SK-N-SH (cell line): ENCODE data around the gene ZNF117. TPM values are rescaled to one million over a fixed set of nuclear protein-coding genes. Genes with fewer than 3 reads are reported as not detected.

Experiments
- CTCF ChIA-PET: fragments of 300-600, 350-600 bp; formaldehyde crosslinking; extraction: SDS; loops from one replicate; lab custom pipeline; 2021; lab: Yijun Ruan, JAX
- POLR2A ChIA-PET: fragments of 350-600 bp; sonication (Branson Sonifier 250); formaldehyde crosslinking; extraction: SDS; loops from one replicate; lab custom pipeline; 2020; ENCODE audit warnings: antibody characterized with exemption, inconsistent platforms; lab: Yijun Ruan, JAX
- DNase-seq: peaks from one replicate; pipeline ENCODE4 v3.0.0; 2012
- H2AFZ ChIP-seq: fragments of 200-600 bp; sonication (generic); 2 replicates; pipeline ENCODE4 v1.8.1; 2016; ENCODE audit warnings: antibody characterized with exemption, mild to moderate bottlenecking, low read depth
- H3F3A ChIP-seq: fragments of 200-600 bp; sonication (generic); replicated peaks from 2 replicates; pipeline ENCODE3; 2016; ENCODE audit warnings: antibody characterized with exemption, mild to moderate bottlenecking; ENCODE audit not compliant: insufficient read depth
- H3K27ac ChIP-seq, 2 experiments: fragments of 200-500 bp in 1 of 2; fragments of 200-600 bp in 1 of 2; sonication (Bioruptor generic) in 1 of 2; sonication (generic), shearing (Covaris generic) in 1 of 2; 2 replicates each; pipeline versions ENCODE4 v1.5.1 to v1.6.1; 2014 to 2016; ENCODE audit warnings: low read depth in 2 of 2, inconsistent platforms in 1 of 2, low read length in 1 of 2, mild to moderate bottlenecking in 1 of 2, mixed read lengths in 1 of 2
- H3K27me3 ChIP-seq: fragments of 200-600 bp; sonication (generic), shearing (Covaris generic); 2 replicates; pipeline ENCODE4 v1.6.1; 2016; ENCODE audit warnings: mixed run types; ENCODE audit not compliant: insufficient read depth
- H3K36me3 ChIP-seq, 2 experiments: fragments of 200-500 bp in 1 of 2; fragments of 200-600 bp in 1 of 2; sonication (Bioruptor generic) in 1 of 2; sonication (generic) in 1 of 2; replicated peaks in 1 of 2; 2 replicates each; pipeline versions ENCODE3 to v1.5.1; 2014 to 2016; ENCODE audit warnings: low read length in 1 of 2, mild to moderate bottlenecking in 1 of 2; ENCODE audit not compliant: insufficient read depth in 2 of 2, control insufficient read depth in 1 of 2
- H3K4me1 ChIP-seq, 2 experiments: fragments of 200-500 bp in 1 of 2; fragments of 200-600 bp in 1 of 2; sonication (Bioruptor generic) in 1 of 2; sonication (generic), shearing (Covaris generic) in 1 of 2; 2 replicates each; pipeline versions ENCODE4 v1.5.1 to v1.6.1; 2014 to 2016; ENCODE audit warnings: low read depth in 1 of 2, low read length in 1 of 2, mixed run types in 1 of 2; ENCODE audit not compliant: insufficient read depth in 2 of 2, control insufficient read depth in 1 of 2
- H3K4me2 ChIP-seq: fragments of 200-600 bp; sonication (generic), shearing (Covaris generic); 2 replicates; pipeline ENCODE4 v1.6.1; 2017; ENCODE audit warnings: mixed run types
- H3K4me3 ChIP-seq, 2 experiments: fragments of 200-500 bp in 1 of 2; fragments of 200-600 bp in 1 of 2; sonication (Bioruptor generic) in 1 of 2; sonication (generic), shearing (Covaris generic) in 1 of 2; 2 replicates each; pipeline versions ENCODE4 v1.5.1 to v1.8.1; 2014 to 2016; ENCODE audit warnings: low read depth in 2 of 2, inconsistent platforms in 1 of 2, low read length in 1 of 2, mild to moderate bottlenecking in 1 of 2, mixed read lengths in 1 of 2, moderate library complexity in 1 of 2
- H3K79me2 ChIP-seq: fragments of 200-600 bp; sonication (generic); 2 replicates; pipeline ENCODE4 v1.8.1; 2017; ENCODE audit warnings: mild to moderate bottlenecking; ENCODE audit not compliant: insufficient read depth
- H3K9ac ChIP-seq: fragments of 200-600 bp; sonication (generic); 2 replicates; pipeline ENCODE4 v1.6.1; 2017; ENCODE audit warnings: mixed run types
- H3K9me2 ChIP-seq: fragments of 200-600 bp; sonication (generic); 2 replicates; pipeline ENCODE4 v1.6.1; 2017; ENCODE audit warnings: mixed run types
- H3K9me3 ChIP-seq: fragments of 200-600 bp; sonication (generic); 2 replicates; pipeline ENCODE4 v1.6.1; 2017; ENCODE audit warnings: mixed run types, mild to moderate bottlenecking, moderate library complexity
- H4K20me1 ChIP-seq: fragments of 200-600 bp; sonication (generic); 2 replicates; pipeline ENCODE4 v1.6.1; 2017; ENCODE audit warnings: mild to moderate bottlenecking, mixed run types; ENCODE audit not compliant: insufficient read depth
- CHD2 ChIP-seq: fragments of 150-350 bp; IDR thresholded peaks from 2 replicates; pipeline ENCODE4 v1.6.1; 2018; ENCODE audit warnings: low read length; ENCODE audit not compliant: partially characterized antibody
- EP300 ChIP-seq, 2 experiments: IDR thresholded peaks; 2 replicates each; pipeline versions ENCODE4 v1.4.0 to v1.6.1; 2012; ENCODE audit warnings: borderline replicate concordance in 1 of 2, low read depth in 1 of 2, low read length in 1 of 2
- FOSL2 ChIP-seq: IDR thresholded peaks from 2 replicates; pipeline ENCODE4 v1.4.0; 2012; ENCODE audit warnings: low read depth, mild to moderate bottlenecking, moderate library complexity, borderline replicate concordance
- FOXJ3 ChIP-seq: sonication (generic); formaldehyde crosslinking; IDR thresholded peaks from 2 replicates; pipeline ENCODE4 v1.5.1; 2020; ENCODE audit warnings: mild to moderate bottlenecking, missing genetic modification reagents
- JUND ChIP-seq: IDR thresholded peaks from 2 replicates; pipeline ENCODE4 v1.4.0; 2012
- MEF2A ChIP-seq: IDR thresholded peaks from 2 replicates; pipeline ENCODE4 v1.4.0; 2012; ENCODE audit warnings: low read depth, borderline replicate concordance
- MXI1 ChIP-seq: IDR thresholded peaks from 2 replicates; pipeline ENCODE4 v1.6.1; 2012; ENCODE audit warnings: mild to moderate bottlenecking, low read depth, low read length, improper control_type of control experiment
- NFIC ChIP-seq: IDR thresholded peaks from 2 replicates; pipeline ENCODE4 v1.4.0; 2012; ENCODE audit warnings: borderline replicate concordance
- NRF1 ChIP-seq: IDR thresholded peaks from 2 replicates; pipeline ENCODE4 v1.6.1; 2012; ENCODE audit warnings: low read depth, mild to moderate bottlenecking, low read length
- RCOR1 ChIP-seq: fragments of 150-350 bp; IDR thresholded peaks from 2 replicates; pipeline ENCODE4 v1.6.1; 2017; ENCODE audit warnings: antibody characterized with exemption, low read length
- RXRA ChIP-seq: IDR thresholded peaks from 2 replicates; pipeline ENCODE4 v1.4.0; 2012; ENCODE audit warnings: low read depth, mild to moderate bottlenecking, borderline replicate concordance
- SIN3A ChIP-seq: IDR thresholded peaks from 2 replicates; pipeline ENCODE4 v1.6.1; 2012; ENCODE audit warnings: low read depth, mild to moderate bottlenecking, low read length, moderate library complexity, borderline replicate concordance
- TEAD4 ChIP-seq: IDR thresholded peaks from 2 replicates; pipeline ENCODE4 v1.4.0; 2012; ENCODE audit warnings: mild to moderate bottlenecking, borderline replicate concordance; ENCODE audit not compliant: insufficient read depth
- USF1 ChIP-seq: IDR thresholded peaks from 2 replicates; pipeline ENCODE4 v1.4.0; 2012; ENCODE audit warnings: low read depth, borderline replicate concordance
- WGBS: methylation state at CpG from one replicate; pipeline ENCODE4 v1.1.6; 2017; ENCODE audit warnings: low lambda C conversion rate; 5-methylcytosine and 5-hydroxymethylcytosine counted together
- polyA plus RNA-seq, 3 experiments: library from polyadenylated mRNA; depleted of rRNA; stranded (reverse); fragments of >200 nt; gene quantifications; 2 replicates each; pipeline ENCODE4 v1.2.3, GENCODE V29; 2012
- TF ChIP-seq, protein P1 (sequence below): IDR thresholded peaks from 2 replicates; pipeline ENCODE4 v1.4.0; 2012; ENCODE audit warnings: low read depth, borderline replicate concordance
- TF ChIP-seq, protein P2 (sequence below): fragments of 150-350 bp; IDR thresholded peaks from 2 replicates; pipeline ENCODE4 v1.6.1; 2016; ENCODE audit warnings: mild to moderate bottlenecking, low read depth, low read length
- TF ChIP-seq, protein P3 (sequence below): IDR thresholded peaks from 2 replicates; pipeline ENCODE4 v1.4.0; 2012; ENCODE audit warnings: low read depth

The ZNF117 gene
- polyA plus RNA-seq, 1 of the 3 experiments (the other 2 are of a cell fraction), result 3.8 TPM

GRCh38 chr7:64999165-65000004 is 8.5 kb upstream of the ZNF117 start:
- no peak for DNase-seq
- no peak overlapping the region for H3K9ac ChIP-seq
- H3K27ac ChIP-seq, result no peak overlapping the region
- H3K9me2 ChIP-seq, result no peaks in the 10 kb centered on the region
- peaks cover 11 to 30% of the 10 kb centered on the region in 2 experiments for H3K36me3 ChIP-seq
- no peak for TF ChIP-seq SIN3A
- no peak for TF ChIP-seq NFIC
- TF ChIP-seq RCOR1, result no peak
- no peak for TF ChIP-seq USF1
- TF ChIP-seq, protein P1, sequence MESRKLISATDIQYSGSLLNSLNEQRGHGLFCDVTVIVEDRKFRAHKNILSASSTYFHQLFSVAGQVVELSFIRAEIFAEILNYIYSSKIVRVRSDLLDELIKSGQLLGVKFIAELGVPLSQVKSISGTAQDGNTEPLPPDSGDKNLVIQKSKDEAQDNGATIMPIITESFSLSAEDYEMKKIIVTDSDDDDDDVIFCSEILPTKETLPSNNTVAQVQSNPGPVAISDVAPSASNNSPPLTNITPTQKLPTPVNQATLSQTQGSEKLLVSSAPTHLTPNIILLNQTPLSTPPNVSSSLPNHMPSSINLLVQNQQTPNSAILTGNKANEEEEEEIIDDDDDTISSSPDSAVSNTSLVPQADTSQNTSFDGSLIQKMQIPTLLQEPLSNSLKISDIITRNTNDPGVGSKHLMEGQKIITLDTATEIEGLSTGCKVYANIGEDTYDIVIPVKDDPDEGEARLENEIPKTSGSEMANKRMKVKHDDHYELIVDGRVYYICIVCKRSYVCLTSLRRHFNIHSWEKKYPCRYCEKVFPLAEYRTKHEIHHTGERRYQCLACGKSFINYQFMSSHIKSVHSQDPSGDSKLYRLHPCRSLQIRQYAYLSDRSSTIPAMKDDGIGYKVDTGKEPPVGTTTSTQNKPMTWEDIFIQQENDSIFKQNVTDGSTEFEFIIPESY, result no peak
- TF ChIP-seq FOSL2, result no peak
- no peak for TF ChIP-seq RXRA
- no peak for TF ChIP-seq JUND
- no peak for TF ChIP-seq CHD2
- no peak for TF ChIP-seq MEF2A
- TF ChIP-seq, protein P2, sequence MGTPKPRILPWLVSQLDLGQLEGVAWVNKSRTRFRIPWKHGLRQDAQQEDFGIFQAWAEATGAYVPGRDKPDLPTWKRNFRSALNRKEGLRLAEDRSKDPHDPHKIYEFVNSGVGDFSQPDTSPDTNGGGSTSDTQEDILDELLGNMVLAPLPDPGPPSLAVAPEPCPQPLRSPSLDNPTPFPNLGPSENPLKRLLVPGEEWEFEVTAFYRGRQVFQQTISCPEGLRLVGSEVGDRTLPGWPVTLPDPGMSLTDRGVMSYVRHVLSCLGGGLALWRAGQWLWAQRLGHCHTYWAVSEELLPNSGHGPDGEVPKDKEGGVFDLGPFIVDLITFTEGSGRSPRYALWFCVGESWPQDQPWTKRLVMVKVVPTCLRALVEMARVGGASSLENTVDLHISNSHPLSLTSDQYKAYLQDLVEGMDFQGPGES, result no peak
- ChIA-PET POLR2A (no interaction called here), CTCF (no interaction called here)
- H3K4me3 ChIP-seq, result peak overlapping the region in 1 of 2 experiments; percentile 3; a peak in 1 of 4 replicates
- 88% methylated on average over 11 of the region's 11 CpGs for WGBS
- H3K4me2 ChIP-seq, result no peak overlapping the region
- H3K4me1 ChIP-seq, result peaks cover 0 to under 1% of the 10 kb centered on the region in 2 experiments; a peak in 1 of 4 replicates
- no peaks in the 10 kb centered on the region for H4K20me1 ChIP-seq
- H3K79me2 ChIP-seq, result peaks cover 73% of the 10 kb centered on the region
- H3K27me3 ChIP-seq, result no peaks in the 10 kb centered on the region
- no peaks in the 10 kb centered on the region for H3K9me3 ChIP-seq
- no peaks in the 10 kb centered on the region for H3F3A ChIP-seq
- H2AFZ ChIP-seq, result no peak overlapping the region

GRCh38 chr7:64998865-64999164 is 8.0 kb upstream of the ZNF117 start:
- H3K27ac ChIP-seq, result no peak overlapping the region
- WGBS, result 96% methylated on average over 6 of the region's 7 CpGs
- TF ChIP-seq NRF1 (no peak), JUND (no peak), EP300 (IDR thresholded peaks at IDR 0.05; ENCODE audit: borderline replicate concordance in 1 of 2, low read depth in 1 of 2, low read length in 1 of 2) (no peak), FOXJ3 (CRISPR knock-in tag) (no peak), MXI1 (no peak), RXRA (no peak), TEAD4 (no peak)
- TF ChIP-seq, protein P1, result no peak
- TF ChIP-seq, protein P3, sequence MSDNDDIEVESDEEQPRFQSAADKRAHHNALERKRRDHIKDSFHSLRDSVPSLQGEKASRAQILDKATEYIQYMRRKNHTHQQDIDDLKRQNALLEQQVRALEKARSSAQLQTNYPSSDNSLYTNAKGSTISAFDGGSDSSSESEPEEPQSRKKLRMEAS, result no peak
- TF ChIP-seq, all 33 proteins: peak for 0
- Histone ChIP-seq H3K9me2 (no peaks in the 10 kb centered on the region), H3K27me3 (no peaks in the 10 kb centered on the region), H3K36me3 (peaks cover 11 to 24% of the 10 kb centered on the region in 2 experiments), H3K9me3 (no peaks in the 10 kb centered on the region), H3K79me2 (peaks cover 68% of the 10 kb centered on the region), H3K4me2 (no peak overlapping the region), H2AFZ (no peak overlapping the region), H3K4me3 (peak overlapping the region in 1 of 2 experiments; percentile 3; a peak in 1 of 4 replicates), H3F3A (no peaks in the 10 kb centered on the region), H3K9ac (no peak overlapping the region), H4K20me1 (no peaks in the 10 kb centered on the region), H3K4me1 (no peaks in the 10 kb centered on the region)
- DNase-seq, result no peak
- POLR2A ChIA-PET, result no interaction called here
- CTCF ChIA-PET, result no interaction called here
